Occipital lobe (tissue), 2 donors: Measurements from ENCODE around the gene IFNAR1. TPM values are rescaled to one million over a fixed set of nuclear protein-coding genes. Genes with fewer than 3 reads are reported as not detected.

Experiments
- DNase-seq: peaks from one replicate; lab custom pipeline; 2025; lab: John Stamatoyannopoulos, UW
- total RNA-seq: library from RNA; depleted of rRNA; stranded (reverse); fragments of >200 nt; gene quantifications from one replicate; pipeline ENCODE4 v1.2.3, GENCODE V29; 2014

The IFNAR1 gene
- total RNA-seq, 1 donor from 2014 or later = 49.9 TPM

GRCh38 chr21:33345751-33346238, 21.0 kb downstream of the IFNAR1 start:
- no peak for DNase-seq

GRCh38 chr21:33348706-33349105, 23.9 kb downstream of the IFNAR1 start:
- DNase-seq = no peak

- DNase-seq = no peak
These were observed 25.9 kb downstream of the IFNAR1 start for GRCh38 chr21:33350676-33351075.

- DNase-seq = no peak
These were observed 30.6 kb downstream of the IFNAR1 start for GRCh38 chr21:33355355-33355754.

- DNase-seq = no peak
These were observed 31.2 kb downstream of the IFNAR1 start for GRCh38 chr21:33355996-33356395.

GRCh38 chr21:33357177-33357576, 32.4 kb downstream of the IFNAR1 start:
- no peak for DNase-seq

- DNase-seq = no peak
These were observed 34.7 kb downstream of the IFNAR1 start for GRCh38 chr21:33359446-33359845.

GRCh38 chr21:33360281-33360680, 35.5 kb downstream of the IFNAR1 start:
- no peak for DNase-seq

GRCh38 chr21:33360881-33361602, 36.3 kb downstream of the IFNAR1 start:
- no peak for DNase-seq

- no peak for DNase-seq
These were observed 37.3 kb downstream of the IFNAR1 start for GRCh38 chr21:33362044-33362555.

GRCh38 chr21:33363911-33364609, 39.3 kb downstream of the IFNAR1 start:
- DNase-seq = peak; percentile 6

- no peak for DNase-seq
These were observed 40.1 kb downstream of the IFNAR1 start for GRCh38 chr21:33364830-33365229.

GRCh38 chr21:33367309-33367973, 42.7 kb downstream of the IFNAR1 start:
- no peak for DNase-seq

- no peak for DNase-seq
These were observed 43.4 kb downstream of the IFNAR1 start for GRCh38 chr21:33368124-33368523.

GRCh38 chr21:33368576-33368975, 43.8 kb downstream of the IFNAR1 start:
- no peak for DNase-seq

GRCh38 chr21:33369586-33369985, 44.8 kb downstream of the IFNAR1 start:
- DNase-seq = no peak

- no peak for DNase-seq
These were observed 45.5 kb downstream of the IFNAR1 start for GRCh38 chr21:33370305-33370704.

- no peak for DNase-seq
These were observed 46.6 kb downstream of the IFNAR1 start for GRCh38 chr21:33371366-33371765.

- no peak for DNase-seq
These were observed 47.8 kb downstream of the IFNAR1 start for GRCh38 chr21:33372582-33372981.

- DNase-seq = no peak
These were observed 48.7 kb downstream of the IFNAR1 start for GRCh38 chr21:33373451-33373850.

GRCh38 chr21:33374080-33374449, 49.3 kb downstream of the IFNAR1 start:
- no peak for DNase-seq

- no peak for DNase-seq
These were observed 49.8 kb downstream of the IFNAR1 start for GRCh38 chr21:33374450-33375096.
